HG02763 (cell line): ENCODE data around the gene TMEM132D.

ENCODE experiments used
- ATAC-seq: cut with Tn5 transposase; IDR thresholded peaks from one replicate; pipeline ENCODE4 v1.9.1; 2021; ENCODE audit warnings: mild to moderate bottlenecking, moderate library complexity; ENCODE audit not compliant: unreplicated experiment

The TMEM132D gene

DNA sequence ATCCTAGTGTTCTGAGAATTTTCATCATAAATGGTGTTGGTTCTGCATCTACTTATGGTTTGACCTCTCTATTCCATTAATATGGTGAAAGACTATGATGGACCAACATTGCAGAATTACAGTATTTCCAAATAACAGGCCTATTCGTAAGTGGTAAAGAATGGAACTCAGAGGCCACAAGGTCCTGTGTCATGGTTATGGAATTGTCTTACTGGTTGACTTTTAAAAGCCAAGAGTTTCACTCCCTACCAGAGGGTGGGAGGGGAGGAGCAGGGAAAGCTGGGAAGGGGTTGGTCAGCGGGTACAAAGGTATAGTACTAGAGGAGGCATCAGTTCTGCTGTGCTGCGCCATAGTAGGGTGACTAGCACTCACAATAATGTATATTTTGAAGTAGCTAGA lies 153.4 kb downstream of the TMEM132D start:
- ATAC-seq = no peak

DNA sequence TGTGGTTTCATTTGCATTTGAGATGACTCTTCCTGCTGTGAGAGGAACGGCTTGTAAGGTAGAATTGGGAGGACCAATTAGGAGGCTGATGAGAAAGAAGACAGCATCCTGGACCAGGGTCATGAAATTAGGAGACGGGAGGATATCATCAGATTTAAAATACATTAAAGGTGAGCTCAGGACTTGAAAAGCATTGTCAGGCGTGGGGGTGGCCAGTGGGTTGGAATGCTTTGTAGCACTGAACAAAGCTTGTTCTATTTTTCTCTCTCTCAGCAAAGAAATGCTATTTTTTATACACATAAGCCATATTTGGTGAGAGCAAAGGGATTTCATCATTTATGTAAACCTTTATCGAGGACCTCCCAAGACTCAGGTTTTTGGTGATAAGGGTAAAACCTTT lies 157.5 kb downstream of the TMEM132D start:
- no peak for ATAC-seq

DNA sequence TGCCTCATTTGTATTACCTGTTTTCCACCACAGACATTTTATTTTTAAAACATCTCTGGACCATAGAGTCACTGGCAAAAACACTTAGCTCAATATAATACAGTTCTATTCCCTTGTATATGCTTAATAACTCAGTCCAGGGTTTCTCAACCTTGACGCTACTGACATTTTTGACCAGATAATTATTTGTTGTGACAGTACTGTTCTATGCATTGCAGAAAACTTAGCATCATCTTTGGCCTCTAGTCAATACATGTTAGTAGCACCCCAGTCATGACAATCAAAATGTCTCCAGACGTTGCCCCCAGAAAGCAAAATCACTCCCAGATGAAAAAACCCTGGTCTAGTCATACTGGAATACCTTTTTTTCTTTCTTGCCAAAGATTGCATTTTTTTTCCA lies 174.7 kb downstream of the TMEM132D start:
- ATAC-seq = no peak

DNA sequence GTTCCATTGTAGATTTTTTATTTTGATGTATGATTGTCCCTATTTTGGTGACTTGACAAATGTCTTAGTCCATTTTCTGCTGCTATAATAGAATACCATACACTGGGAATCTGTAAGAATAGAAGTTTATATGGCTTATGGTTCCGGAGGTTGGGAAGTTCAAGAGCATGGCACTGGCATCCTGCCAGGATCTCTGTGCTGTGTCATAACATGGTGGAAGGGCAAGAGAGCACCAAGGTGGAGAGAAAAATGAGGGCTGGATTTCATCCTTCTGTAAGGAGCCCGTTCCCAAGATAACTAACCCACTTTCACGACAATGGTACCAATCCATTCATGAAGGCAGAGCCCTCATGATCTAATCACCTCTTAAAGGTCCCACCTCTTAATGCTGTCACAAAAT lies 176.7 kb downstream of the TMEM132D start:
- no peak for ATAC-seq

DNA sequence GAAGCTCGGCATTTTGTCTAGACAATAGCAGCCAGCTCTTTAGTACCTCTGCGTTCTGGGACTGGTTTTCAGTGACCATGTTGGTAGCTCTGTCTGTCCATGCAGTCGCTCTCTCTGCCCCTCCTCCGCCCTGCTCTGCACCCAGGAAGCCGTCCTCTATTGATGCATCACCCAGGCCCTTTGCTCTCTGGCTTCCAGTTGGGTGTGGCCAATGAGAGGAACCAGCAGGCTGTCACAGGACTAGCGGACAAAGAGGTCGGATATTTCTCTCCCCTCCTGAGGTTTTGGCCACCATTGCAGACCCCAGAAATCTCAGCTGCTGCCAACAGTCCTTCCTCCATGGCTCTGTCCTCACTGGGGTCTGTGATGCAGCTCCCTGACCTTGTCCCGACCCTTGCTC lies 180.6 kb downstream of the TMEM132D start:
- no peak for ATAC-seq

DNA sequence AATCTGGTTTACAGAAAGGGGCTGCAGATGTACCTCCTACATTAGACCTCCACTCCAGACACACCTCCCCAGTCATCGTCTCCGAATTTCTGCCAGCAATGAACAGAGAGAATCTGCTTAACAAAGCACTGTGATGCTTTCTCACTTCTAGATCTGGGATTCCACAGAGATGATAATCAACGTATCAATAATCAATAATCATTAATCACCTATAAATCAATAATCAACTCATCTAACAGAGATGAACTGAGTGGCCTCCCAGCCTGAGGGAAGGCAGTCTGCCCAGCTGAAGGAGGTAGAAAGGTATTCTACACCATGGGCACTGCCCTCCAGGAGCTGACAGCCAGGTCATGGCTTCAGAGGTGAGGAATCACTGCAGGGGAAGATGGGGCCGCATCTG lies 183.2 kb downstream of the TMEM132D start:
- no peak for ATAC-seq

DNA sequence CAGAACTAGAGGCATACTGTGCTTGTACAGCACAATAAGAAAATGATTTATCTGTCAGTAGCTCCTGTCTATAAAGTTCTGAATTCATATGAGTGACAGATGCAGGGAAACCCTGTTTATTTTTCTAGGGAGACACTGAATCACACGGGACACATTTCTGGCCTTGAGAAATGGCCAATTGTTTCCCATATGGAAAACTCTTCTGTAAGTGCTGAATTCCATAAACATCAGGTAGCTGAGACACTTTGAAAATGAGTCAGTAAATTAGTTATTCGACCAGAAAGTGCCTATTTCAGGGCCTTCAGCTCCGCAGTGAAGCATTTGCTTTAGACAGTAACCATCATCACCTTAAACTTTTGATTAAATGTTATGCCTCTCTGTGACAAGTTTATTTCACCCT lies 184.4 kb downstream of the TMEM132D start:
- no peak for ATAC-seq

DNA sequence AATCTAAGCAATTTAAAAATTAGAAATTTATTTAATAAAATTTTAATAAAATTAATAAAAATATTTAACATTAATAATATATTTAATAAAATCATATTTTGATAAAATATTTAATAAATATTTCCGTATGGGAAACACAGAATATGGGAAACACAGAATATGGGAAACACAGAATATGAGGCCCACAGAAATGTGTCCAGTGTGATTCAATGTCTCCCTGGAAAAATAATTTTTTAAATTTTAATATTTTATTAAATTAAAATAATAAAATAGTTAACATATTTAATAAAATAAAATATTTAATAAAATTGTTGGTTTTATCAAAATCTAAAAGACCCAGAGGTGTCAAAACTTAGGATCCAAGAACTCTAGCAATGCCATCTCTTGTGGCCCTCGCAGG lies 186.4 kb downstream of the TMEM132D start:
- ATAC-seq = no peak

DNA sequence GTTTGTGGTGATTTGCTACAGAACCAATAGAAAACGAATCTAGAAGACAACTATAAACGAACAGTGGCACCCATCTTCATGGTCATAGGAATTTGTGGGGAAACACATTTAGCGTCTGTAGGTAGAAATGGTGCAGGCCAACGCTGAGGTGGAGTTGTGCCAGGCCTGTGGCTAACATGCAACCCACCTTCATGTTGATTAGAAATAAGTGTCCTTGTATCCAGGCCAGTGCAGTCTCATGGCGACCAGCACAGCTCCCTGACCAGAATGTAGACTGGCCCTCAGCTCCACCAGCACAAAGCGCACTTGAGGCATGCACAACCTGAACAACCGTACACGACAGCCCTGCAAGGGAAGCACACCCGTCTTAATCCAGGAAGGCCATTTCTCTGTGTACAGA lies 187.0 kb downstream of the TMEM132D start:
- no peak for ATAC-seq

DNA sequence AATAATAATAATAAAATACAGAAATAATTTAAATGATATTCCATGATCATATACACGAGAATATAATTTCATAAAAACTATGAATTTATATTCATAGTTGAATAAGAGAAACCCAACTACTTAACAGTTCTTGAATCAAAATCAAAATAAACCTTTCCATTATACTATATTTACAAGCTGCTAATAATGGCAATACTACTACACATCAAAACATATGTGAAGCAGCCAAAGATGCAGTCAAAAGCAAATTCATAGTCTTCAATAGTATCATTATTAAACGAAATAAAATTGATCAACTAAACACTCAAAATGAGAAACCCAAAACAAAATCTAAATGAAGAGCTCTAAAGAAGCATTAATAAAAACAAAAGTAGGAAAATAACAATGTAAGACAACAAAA lies 197.1 kb downstream of the TMEM132D start:
- ATAC-seq = no peak

DNA sequence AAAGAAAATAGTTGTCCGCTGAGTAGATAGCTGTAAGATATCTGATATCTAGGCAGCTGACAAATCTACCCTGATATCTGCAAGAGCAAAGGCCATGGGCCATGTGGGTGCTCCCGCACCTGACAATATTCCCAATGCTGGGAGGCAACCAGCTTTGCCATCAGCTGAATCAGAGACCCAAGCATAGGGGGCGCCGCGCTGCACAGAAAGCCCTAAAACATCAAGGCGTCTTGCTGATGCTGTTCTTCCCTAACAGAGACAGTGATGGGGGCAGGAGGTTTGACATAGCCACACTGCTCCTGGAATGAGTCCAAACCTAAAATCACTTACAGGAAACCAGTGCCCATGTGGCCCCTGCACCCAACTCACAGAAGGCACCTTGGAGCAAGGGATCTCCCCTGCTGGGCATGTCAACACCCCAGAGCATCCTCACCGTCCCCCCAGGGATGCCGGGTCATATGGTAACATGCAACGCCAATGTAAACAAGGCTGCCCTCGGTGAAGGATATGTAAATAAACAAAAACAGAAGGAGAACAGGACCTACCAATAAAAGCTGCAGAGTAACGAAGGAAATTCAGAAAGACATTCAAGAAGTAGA lies 199.5 kb downstream of the TMEM132D start:
- ATAC-seq = no peak

DNA sequence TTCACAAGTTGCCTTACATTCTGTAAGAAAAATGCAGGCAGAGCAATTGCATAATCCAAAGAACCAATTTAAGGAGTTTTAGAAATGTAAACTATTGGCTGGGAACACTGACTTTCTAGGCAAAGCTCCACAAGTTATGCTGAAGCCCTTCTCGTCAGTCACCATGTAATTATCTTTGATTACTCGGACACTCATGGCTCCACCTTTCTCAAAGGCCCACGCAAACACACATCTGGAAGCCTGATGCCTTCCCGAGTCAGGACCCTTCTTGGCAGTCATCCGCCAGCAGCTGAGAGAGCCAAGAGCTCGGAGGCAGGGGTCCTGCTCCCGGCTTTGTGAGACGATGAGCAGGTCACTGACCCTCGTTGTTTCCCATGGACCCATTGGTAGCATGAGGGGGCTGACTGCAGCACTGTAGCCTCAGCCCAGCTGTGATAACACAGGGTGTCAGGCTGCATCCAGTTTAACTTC lies 202.2 kb downstream of the TMEM132D start:
- no peak for ATAC-seq

DNA sequence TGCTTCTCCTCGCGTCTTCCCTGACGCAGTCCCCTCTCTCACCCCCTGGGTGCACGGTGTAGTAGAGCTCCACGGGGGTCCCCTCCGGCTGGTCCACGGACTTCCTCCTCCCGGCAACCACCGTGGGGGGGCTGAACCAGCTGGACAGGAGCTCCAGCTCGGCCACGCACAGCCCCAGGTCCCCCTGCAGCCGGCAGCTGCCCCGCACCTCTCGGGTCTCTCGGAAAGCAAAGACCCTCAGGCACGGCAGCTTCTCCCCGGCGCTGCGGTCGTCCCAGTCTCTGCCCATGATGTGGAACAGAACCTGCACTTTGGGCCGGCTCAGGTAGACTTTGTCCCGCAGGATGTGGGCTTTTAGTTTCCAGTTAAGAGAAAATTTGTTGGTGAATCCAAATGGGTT lies 203.8 kb downstream of the TMEM132D start:
- ATAC-seq = no peak

DNA sequence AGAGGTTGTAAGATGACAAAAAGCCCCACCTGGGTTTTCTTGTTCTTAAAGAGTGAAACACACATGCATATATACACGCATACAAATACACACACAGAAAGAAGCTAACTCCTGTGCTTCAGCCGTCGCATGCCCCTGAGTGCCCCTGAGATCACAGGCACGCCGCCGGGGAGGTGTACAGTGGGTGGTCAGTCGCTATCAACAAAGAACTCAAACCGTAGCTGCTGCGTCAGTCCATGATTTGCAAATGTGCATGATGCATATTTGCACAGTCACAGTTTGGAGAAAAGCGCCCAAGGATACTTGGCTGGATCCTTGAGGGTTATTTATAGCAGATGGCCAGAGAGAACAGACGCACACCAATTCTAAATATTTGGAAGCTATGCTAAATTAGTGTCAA lies 206.9 kb downstream of the TMEM132D start:
- ATAC-seq = no peak

DNA sequence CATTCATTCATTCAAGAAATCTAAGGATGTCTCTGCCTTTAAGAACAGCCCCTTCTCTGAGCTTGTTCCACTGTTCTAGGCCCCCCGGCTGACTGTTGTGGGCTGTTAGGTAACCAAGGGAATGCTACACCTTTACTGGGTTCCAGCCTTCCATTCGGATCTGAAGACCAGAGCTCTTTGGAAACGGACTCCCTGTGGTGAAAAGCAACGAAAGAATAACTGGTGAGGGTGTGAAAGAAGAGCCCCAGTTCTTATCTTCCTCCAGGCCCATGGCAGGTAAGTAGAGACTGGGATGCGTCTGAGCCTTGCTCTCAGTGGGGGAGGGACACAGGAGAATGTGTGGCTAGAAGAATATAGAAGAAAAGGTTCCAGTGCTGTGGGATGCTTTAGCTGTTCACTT lies 207.4 kb downstream of the TMEM132D start:
- no peak for ATAC-seq

DNA sequence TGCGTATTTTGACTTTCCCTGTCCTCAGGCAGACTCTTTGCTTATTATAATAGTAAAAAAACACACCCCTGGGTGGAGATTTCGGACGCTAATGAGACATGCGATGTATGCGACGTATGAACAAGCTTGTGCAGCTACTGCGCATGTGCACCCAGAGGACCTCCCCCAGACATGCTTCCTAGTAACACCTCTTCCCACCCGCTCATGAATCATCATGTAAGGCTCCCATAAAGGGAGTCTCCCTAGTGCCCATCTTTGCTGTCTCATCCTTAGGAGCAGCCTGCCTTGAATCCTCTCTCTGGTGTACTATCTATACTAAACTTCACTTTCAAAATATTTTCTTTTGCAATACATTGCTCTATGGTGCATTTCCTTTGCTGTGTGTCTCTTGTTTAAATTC lies 210.1 kb downstream of the TMEM132D start:
- no peak for ATAC-seq

DNA sequence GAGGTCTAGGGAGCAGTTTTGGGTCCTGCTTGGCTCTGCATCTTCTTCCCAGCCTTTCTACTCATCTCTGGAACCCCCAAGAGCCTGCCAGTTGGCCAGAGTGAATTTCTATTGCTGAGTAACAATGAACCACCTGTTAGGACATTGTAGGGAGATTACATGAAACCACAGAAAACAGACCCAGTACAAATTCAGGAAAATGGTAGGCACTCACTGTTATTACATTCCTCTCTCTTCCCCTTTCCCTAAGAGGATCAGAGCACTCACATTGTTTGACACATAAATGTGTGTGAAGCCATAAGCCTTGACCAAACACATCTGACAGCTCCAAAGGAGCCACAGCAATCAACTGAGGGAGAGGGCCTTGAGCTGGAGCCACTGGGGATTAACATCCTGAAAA lies 216.1 kb downstream of the TMEM132D start:
- ATAC-seq = no peak

DNA sequence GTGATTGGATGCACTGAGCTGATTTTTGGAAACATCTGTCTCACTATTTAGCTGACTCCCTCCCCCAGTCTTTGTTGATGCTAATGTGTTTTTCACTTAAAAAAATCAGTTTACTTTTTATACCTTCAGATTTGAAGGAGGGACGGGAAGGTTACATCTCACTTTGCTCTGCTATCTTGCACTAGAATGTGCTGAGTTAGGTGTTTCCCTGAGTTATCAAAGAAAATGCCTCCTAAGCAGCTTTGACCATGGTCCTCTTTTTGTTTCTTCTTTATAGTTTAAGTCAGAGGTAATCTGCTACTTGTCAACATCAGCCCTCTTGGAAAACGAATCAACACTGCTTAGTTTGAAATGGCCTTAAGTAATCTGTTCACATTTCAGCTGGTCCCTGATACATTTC lies 222.0 kb downstream of the TMEM132D start:
- no peak for ATAC-seq

DNA sequence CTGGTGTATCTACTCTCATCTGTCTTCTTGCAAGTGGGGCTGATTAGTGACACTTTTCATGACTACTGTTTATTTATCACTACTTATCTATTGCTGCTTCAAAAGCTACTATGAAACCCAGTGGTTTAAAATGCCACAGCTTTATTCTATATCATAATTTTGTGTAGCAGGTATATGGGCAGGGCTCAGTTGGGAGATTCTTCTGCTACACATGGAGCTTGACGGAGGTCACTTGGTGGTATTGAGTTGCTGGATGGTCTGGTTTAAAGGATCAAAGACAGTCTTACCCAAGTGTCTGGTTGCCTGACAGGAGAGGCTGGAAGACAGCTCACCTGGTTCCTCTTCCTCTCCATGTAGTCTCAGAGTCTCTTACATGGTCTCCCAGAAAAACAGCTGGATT lies 222.7 kb downstream of the TMEM132D start:
- no peak for ATAC-seq

DNA sequence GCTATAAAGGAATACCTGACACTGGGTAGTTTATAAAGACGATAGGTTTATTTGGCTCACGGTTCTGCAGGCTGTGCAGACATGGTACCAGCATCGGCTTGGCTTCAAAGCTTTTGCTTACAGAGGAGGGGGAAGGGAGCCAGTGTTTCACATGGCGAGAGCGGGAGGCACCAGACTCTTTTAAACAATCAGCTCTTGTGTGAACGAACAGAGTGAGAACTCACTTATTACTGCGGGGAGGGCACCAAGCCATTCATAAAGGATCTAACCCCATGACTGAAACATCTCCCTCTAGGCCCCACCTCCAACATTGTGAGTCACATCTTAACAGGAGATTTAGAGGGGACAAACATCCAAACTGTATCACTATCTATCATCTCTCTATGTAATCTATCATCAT lies 227.4 kb downstream of the TMEM132D start:
- no peak for ATAC-seq

DNA sequence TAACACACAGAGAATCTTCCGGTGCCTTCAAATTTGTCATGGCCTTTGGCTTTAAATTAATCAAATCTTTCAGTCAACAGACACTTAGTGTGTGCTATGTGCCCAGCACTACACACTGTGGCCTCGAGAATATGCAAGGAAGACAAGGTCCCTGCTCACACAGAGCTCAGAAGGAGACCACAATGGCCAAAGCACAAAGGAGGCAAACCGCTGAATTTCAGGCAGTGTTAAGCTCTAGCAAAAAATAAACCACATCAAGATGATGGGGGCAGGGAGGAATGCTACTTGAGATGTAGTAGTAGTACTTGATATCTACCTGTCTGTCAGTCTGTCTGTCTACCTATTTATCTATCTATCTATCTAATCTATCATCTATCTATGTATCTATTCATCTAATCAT lies 227.9 kb downstream of the TMEM132D start:
- no peak for ATAC-seq

DNA sequence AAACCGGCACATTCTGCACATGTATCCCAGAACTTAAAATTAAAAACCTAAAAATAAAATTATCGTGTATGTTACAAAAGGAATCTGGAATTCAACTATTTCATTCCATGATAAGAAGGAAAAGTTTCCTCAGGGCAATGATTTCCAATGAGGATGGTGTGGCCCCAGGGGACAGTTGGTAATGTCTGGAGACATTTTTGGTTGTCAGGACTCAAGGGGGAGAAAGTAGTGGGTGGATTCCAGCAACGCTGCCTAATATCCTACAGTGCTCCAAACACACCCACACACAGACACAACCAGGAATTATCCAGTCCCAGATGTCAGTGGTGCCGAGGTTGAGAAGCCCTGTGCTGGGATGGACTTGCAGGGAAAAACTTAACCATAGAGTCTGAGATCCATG lies 228.3 kb downstream of the TMEM132D start:
- no peak for ATAC-seq

DNA sequence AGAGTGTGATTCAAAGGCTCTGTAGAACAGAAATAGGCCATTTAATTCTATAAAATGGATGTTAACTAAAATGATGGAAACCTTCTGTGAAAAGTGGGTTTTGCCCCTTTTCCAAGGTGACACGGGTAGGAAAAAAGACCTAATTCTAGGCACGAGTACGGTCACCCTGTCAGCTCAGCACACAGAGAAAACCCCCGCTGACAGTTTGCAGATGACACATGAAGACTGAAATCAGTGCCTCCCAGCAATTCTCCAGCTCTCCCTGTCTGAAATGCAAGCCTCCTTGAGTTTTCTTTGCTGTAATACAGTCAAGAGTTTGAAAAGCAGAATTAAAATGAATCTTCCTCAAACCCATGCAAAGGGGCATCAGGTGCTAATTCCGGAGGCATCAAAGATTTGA lies 230.0 kb downstream of the TMEM132D start:
- ATAC-seq = no peak

DNA sequence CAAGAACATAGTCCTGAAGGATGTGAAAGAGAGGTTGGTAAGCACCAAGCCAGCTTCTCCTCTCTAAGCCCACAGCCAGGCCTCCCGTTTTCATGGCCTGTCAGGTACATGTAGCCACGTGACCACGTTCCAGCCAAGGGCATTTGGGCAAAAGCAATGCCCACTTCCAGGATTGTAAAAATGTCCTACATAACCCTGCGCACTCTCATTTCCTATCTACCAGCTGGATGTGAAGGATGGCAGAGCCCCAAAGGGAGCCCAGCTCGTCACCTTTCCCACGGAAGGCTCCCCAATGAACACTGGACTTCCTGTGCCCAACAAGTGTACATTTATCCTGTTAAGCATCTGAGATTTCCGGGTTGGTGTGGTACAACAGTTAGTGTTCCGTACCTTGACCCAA lies 231.7 kb downstream of the TMEM132D start:
- no peak for ATAC-seq
